Measurements from ENCODE around the gene PLD3. TPM values are rescaled to one million over a fixed set of nuclear protein-coding genes. Genes with fewer than 3 reads are reported as not detected.

PLD3 gene
- total and polyA plus RNA-seq, 2 experiments from 2014 or later: 866 to 875 TPM

GRCh38 chr19:40378509-40378908 lies 30.0 kb downstream of the PLD3 start:
- no peak for DNase-seq (ENCODE audit: low read depth in 1 of 2, low spot score in 1 of 2)
- Histone ChIP-seq H3K36me3 (peaks cover 25% of the 10 kb centered on the region), H3K4me3 (no peak overlapping the region)

DNA sequence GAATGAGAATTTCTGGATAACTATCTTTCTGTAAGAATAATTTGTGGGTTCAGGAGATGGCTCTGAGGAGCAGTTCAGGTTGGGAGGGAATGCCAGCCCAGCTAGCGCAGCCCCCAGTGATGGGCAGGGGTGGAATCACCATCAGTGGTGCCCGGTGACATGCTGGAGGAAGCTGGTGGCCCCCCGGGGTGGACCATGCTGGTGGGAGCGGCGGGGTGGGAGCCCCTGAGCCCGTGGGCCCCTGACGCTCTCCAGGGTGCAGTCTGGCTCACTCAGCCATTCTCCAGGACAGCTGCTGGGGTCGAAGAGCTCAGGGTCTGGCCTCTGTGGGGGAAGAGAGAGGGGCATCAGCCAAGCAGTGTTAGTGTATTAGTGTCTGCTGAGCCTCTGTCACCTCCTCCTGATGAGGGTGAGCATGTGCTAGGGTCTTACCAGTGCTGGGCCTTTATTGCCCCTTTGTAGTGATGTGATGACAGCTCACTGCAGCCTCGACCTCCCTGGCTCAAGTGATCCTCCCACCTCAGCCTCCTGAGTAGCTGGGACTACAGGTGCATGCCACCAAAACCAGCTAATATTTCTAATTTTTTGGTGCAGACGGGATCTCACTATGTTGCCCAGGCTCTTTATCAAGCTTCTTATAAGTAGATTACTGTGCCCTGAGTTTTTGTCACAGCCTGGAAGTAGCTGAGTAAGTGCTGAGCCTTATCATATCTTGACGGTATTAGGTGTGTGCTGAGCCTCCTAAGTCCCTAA lies 31.1 kb downstream of the PLD3 start:
- DNase-seq (ENCODE audit: low read depth in 1 of 2, low spot score in 1 of 2): no peak
- H3K4me3 ChIP-seq: no peak overlapping the region
- TF ChIP-seq, protein P1, sequence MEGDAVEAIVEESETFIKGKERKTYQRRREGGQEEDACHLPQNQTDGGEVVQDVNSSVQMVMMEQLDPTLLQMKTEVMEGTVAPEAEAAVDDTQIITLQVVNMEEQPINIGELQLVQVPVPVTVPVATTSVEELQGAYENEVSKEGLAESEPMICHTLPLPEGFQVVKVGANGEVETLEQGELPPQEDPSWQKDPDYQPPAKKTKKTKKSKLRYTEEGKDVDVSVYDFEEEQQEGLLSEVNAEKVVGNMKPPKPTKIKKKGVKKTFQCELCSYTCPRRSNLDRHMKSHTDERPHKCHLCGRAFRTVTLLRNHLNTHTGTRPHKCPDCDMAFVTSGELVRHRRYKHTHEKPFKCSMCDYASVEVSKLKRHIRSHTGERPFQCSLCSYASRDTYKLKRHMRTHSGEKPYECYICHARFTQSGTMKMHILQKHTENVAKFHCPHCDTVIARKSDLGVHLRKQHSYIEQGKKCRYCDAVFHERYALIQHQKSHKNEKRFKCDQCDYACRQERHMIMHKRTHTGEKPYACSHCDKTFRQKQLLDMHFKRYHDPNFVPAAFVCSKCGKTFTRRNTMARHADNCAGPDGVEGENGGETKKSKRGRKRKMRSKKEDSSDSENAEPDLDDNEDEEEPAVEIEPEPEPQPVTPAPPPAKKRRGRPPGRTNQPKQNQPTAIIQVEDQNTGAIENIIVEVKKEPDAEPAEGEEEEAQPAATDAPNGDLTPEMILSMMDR (IDR thresholded peaks at IDR 0.05; ENCODE audit: low read depth, low read length): no peak
- H3K9me3 ChIP-seq (ENCODE audit: low read depth): no peaks in the 10 kb centered on the region
- peaks cover 17% of the 10 kb centered on the region for H3K36me3 ChIP-seq
- H3K27me3 ChIP-seq: no peaks in the 10 kb centered on the region
- peak overlapping the region; percentile 62 for H3K27ac ChIP-seq
- no peaks in the 10 kb centered on the region for H3K4me1 ChIP-seq (ENCODE audit: low read depth)

More at GRCh38 chr19:40378509-40378908, 30.0 kb downstream of the PLD3 start:
- no peaks in the 10 kb centered on the region for H3K9me3 ChIP-seq (ENCODE audit: low read depth)
- TF ChIP-seq, protein P1 (IDR thresholded peaks at IDR 0.05; ENCODE audit: low read depth, low read length): no peak
- no peaks in the 10 kb centered on the region for H3K27me3 ChIP-seq
- no peaks in the 10 kb centered on the region for H3K4me1 ChIP-seq (ENCODE audit: low read depth)
- H3K27ac ChIP-seq: peak overlapping the region; percentile 62

GRCh38 chr19:40380199-40381037 lies 31.9 kb downstream of the PLD3 start:
- TF ChIP-seq, protein P1 (IDR thresholded peaks at IDR 0.05; ENCODE audit: low read depth, low read length): no peak
- H3K27me3 ChIP-seq: no peaks in the 10 kb centered on the region
- peaks cover 12% of the 10 kb centered on the region for H3K36me3 ChIP-seq
- no peak overlapping the region for H3K4me3 ChIP-seq
- no peaks in the 10 kb centered on the region for H3K4me1 ChIP-seq (ENCODE audit: low read depth)
- peak overlapping the region; percentile 28 for H3K27ac ChIP-seq
- no peaks in the 10 kb centered on the region for H3K9me3 ChIP-seq (ENCODE audit: low read depth)
- no peak for DNase-seq (ENCODE audit: low read depth in 1 of 2, low spot score in 1 of 2)

DNA sequence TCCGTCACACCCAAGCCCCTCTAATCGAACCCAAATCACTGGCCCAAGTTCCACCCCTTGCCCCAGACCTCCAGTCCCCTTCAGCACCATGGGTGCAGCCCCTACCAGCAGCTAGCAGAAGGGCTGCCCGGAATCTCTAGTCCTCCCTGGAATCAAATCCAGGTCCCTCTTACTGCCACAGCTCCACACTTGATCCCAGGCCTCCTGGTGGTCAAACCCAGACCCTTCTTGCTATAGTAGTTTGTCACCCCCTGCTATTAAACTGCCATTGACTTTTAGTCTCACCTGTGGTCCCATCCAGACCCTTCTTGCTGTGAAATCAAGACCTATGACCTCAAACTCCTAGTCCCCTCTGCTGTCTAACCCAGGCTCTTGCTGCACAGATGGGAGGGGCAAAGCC lies 32.8 kb downstream of the PLD3 start:
- Histone ChIP-seq H3K36me3 (peaks cover 12% of the 10 kb centered on the region), H3K9me3 (ENCODE audit: low read depth) (no peaks in the 10 kb centered on the region), H3K4me1 (ENCODE audit: low read depth) (no peaks in the 10 kb centered on the region), H3K27me3 (no peaks in the 10 kb centered on the region), H3K4me3 (no peak overlapping the region), H3K27ac (no peak overlapping the region)
- DNase-seq (ENCODE audit: low read depth in 1 of 2, low spot score in 1 of 2): no peak
- TF ChIP-seq, protein P1 (IDR thresholded peaks at IDR 0.05; ENCODE audit: low read depth, low read length): no peak

GRCh38 chr19:40383668-40384248 lies 35.3 kb downstream of the PLD3 start:
- H3K4me1 ChIP-seq (ENCODE audit: low read depth): no peaks in the 10 kb centered on the region
- TF ChIP-seq, protein P1 (IDR thresholded peaks at IDR 0.05; ENCODE audit: low read depth, low read length): no peak
- no peak for DNase-seq (ENCODE audit: low read depth in 1 of 2, low spot score in 1 of 2)
- peaks cover 4% of the 10 kb centered on the region for H3K36me3 ChIP-seq
- H3K9me3 ChIP-seq (ENCODE audit: low read depth): no peaks in the 10 kb centered on the region
- no peaks in the 10 kb centered on the region for H3K27me3 ChIP-seq
- H3K27ac ChIP-seq: no peak overlapping the region
- no peak overlapping the region for H3K4me3 ChIP-seq

Data from cardiac muscle cell (in vitro differentiated cells and primary cell).